Stimulated activated CD4-positive, alpha-beta T cell treated with anti-CD3 and anti-CD28 coated beads, Interleukin-4, amount 100 ng/mL, for 4 hours (primary cell): ENCODE measurements around the gene NRGN.
A peak's percentile ranks its signal among the peaks of the same experiment; 100 is the strongest.
"Not testable (repeated sequence)": the region's sequence is repeated elsewhere in the genome, so short reads cannot be mapped to it uniquely, and the experiment has no call there.

Experiments
- DNase-seq, 2 experiments: peaks; one replicate each; pipeline ENCODE4 v3.0.0-alpha.2; 2020

Gene NRGN

GRCh38 chr11:124759266-124760204, 19.8 kb downstream of the NRGN start:
- no peak for DNase-seq

DNA sequence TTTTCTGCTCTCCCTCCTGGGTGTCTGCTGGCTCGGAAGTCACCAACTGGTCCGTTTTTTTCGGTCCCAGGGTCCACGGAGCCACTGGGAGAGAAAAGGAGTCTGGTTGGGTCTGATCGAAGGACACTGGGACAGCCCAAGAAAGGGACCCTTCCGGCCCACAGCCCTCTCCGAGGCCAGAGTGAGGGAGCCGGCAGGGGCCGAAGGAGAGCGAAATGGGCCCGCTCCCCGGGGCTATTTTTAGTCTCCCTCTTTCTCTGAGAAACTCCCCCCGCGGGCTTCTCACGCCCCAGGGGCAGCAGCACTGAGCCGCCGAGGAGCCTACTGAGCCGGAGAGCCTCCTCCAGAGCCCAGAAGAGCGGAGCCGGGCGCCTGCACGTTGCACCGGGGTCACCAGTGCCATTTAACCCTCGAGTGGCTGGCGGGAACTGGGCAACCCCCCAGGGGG, 20.5 kb downstream of the NRGN start:
- no peak for DNase-seq

DNA sequence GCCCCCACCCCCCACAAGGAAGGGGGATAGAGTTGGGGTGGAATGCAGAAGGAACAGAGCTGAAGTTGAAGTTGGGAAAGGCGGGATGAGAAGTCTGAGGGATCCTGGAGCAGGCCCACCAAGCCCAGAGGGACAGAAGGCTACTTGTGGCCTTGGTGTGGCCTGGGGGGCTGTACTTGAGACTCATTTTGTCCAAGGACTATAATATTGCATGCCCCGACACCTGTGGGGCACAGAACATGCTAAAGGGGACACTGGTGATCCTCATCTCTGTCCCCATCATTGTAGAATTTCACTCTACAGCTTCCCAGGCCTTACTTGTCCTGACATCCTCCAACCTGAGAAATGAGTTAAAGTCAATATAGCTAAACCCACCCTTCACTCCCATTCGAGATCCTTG, 21.1 kb downstream of the NRGN start:
- DNase-seq, result no peak

GRCh38 chr11:124761301-124762104, 21.8 kb downstream of the NRGN start:
- DNase-seq, result no peak

- peak; percentile 56 to 68 for DNase-seq
Measured at GRCh38 chr11:124762105-124762623, 22.4 kb downstream of the NRGN start, which contains the start of gene ESAM. TSS of gene ESAM (minus strand) at chr11:124762290. CDS start at chr11:124762154, 136 bp downstream.

DNA sequence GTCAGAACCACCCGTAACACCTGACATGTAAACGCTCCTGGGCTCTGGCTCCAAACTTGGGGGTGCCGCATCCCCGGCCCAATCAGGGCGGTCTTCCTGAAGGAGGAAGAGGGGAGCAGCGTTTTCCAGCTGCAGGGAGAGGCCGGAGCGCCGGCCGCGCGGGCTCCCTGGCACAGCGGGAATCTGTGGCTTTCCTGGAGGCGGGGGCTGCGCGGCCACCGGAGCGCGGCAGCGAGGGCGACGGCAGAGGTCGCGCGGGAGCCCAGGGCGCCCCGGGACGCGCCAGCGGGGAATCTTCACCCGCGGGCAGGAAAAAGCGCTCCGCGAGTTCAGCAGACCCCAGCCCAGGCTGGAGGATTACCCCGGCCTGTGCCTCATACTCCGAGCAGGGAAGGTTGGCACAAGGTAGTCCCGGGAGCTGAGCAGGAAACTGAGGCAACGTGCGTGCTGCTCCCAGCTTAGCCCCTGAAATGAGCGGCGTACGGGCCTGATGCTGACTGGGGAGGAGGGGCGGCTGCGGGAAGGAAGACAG, 22.9 kb downstream of the NRGN start:
- peak in 1 of 2 experiments; percentile 25 for DNase-seq

- peak; percentile 78 to 83 for DNase-seq
Measured at GRCh38 chr11:124763156-124763947, 23.6 kb downstream of the NRGN start.

GRCh38 chr11:124766156-124766555, 26.4 kb downstream of the NRGN start:
- DNase-seq, result no peak

DNA sequence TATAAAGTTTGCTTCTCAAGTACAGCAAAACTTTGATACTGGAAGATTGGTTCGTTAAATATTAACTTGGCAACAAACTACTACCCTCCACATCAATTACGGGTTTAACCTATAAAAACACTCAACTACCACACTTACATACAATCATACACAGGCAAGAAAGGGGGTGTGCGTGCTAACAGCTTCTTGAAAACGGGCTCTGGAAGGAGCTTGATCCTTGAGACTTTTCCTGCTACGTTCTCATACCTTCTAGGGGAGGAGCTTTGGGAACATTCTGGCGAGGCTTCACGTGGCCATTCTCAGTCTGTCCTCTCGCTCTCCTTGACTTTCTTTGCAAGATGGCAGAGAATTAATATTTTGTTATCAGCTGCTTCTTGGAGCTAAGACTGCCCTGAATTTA, 29.2 kb downstream of the NRGN start:
- DNase-seq, result no peak

GRCh38 chr11:124769806-124770774, 30.3 kb downstream of the NRGN start:
- DNase-seq, result no peak

- not testable (repeated sequence) for DNase-seq
Measured at GRCh38 chr11:124770959-124771358, 31.2 kb downstream of the NRGN start.

DNA sequence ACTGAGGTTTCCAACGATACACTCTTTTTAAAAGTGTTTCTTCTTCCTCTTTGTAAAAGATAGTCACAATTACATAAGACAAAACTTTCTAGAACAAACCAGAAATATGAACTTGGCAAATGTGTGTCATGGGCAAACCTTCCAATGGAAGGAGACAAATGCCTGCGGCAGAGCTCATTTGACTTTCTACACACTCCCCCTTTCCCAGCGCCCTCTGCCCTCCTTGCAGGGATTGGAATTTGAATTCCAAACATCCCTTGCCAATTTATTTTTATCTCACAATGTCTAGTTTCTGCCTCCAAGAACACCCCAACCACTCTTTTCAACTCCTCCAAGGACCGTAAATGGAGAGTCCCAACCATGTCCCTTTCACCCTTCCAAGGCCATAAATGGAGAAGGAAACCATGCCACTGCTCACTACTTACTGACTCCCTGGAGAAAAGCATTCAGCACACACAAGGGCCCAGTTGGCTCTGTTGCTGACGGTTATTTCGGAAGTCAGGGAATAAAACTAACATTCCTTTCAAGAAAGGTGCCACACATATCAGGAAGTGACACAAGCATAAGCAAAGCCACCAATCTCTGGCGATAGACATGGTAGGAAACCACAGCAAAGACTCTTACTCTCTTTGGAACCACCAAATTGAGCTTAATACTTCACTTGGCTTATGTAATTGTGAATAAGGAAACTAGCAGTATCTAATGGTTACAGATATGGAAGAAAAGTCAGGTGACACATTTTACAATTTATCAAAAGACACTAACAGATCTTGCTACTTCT, 37.3 kb downstream of the NRGN start:
- DNase-seq, result no peak

DNA sequence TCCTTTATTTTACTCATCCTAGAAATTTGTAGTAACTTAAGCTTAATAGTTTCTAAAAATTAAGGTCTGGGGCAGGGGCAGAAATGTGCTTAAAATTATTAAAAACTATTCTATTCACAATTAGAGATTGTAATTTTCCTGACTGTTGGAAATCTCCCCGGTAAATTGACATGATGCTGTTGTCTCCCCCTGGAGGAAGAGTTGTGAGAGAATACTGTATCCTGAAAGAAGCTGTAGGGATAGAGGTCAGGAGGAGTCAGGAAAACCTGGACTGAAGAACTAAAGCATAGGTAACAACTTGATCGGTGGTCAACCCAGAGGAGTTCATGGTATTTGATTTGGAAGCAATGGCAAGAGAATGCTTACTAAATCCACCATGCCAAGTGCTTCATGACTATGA, 38.5 kb downstream of the NRGN start:
- DNase-seq, result no peak

GRCh38 chr11:124779568-124779967, 39.8 kb downstream of the NRGN start:
- no peak for DNase-seq

GRCh38 chr11:124783002-124783401, 43.3 kb downstream of the NRGN start:
- DNase-seq, result no peak

DNA sequence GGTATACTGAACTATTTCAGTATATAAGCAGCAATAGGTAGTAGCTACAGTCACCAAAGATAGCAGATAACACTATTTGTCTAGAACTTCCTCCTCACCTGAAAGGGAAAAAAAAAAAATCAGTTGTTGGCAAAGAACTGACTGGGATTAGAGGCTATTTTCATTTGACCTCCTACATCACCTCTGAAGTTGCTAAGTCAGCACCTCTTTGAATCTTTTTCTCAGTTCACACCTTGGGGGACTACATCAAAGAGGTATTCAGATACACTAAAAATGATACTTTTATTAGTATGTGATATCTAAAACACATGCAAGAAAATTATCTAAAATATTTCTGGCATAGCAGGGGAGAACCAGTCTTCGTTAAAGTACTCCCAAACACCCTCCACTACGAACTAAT, 44.3 kb downstream of the NRGN start:
- DNase-seq, result no peak

DNA sequence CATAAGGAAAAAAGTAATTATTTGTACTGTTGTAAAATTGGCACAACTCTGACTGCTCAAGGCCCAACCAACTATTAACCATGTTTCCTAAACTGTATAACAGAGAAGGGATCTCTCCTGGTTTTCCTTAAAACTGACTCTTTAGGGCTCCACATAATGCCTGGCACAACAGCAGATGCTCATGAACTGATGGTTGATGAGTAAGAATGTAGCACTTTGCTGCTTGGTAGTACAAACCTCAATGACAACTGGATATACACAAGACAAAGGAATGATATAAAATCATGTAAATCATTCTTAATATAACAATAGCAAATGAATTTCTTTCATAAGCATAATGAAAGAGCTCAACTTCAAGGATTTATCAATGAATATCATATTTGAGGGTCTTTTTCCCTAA, 48.8 kb downstream of the NRGN start:
- DNase-seq, result no peak

- no peak for DNase-seq
Measured at GRCh38 chr11:124791626-124792341, 52.0 kb downstream of the NRGN start.

- no peak for DNase-seq
Measured at GRCh38 chr11:124793466-124794278, 53.9 kb downstream of the NRGN start.
